ENCODE results near the gene CARD9. TPM values are rescaled to one million over a fixed set of nuclear protein-coding genes. Genes with fewer than 3 reads are reported as not detected.

Gene CARD9
- total RNA-seq, 1 experiment from 2014 or later, result 14.0 TPM

GRCh38 chr9:136361754-136362449, 11.6 kb downstream of the CARD9 start:
- no TSS peak for BruUV-seq (replicated peaks)
- no peak overlapping the region for H3K4me3 ChIP-seq
- no peaks in the 10 kb centered on the region for H3K27me3 ChIP-seq (ENCODE audit: insufficient read depth, low read depth)
- CTCF ChIA-PET, result interaction anchor here (0.5 kb wide), 1 partner anchor 265 kb away, joined by 4 read pairs; no protein-coding TSS in a partner anchor
- POLR2A ChIA-PET (ENCODE audit: unreplicated experiment), result interaction anchor here (0.6 kb wide), 1 partner anchor 616 kb away, joined by 10 read pairs; no protein-coding TSS in a partner anchor
- intact Hi-C loops (cut with micrococcal nuclease; ENCODE audit: unreplicated experiment), result no loop called here
- peaks cover 12% of the 10 kb centered on the region for H3K4me1 ChIP-seq (replicated peaks; ENCODE audit: insufficient read depth)
- no peaks in the 10 kb centered on the region for H3F3A ChIP-seq (ENCODE audit: insufficient read depth, low read depth)
- no peak for DNase-seq
- no peaks in the 10 kb centered on the region for H4K20me1 ChIP-seq (ENCODE audit: insufficient read depth)
- no peak overlapping the region for H2AFZ ChIP-seq
- H3K79me2 ChIP-seq (ENCODE audit: low read depth), result peaks cover 5% of the 10 kb centered on the region; the same call in 1 of the 2 replicates
- H3K9me2 ChIP-seq (ENCODE audit: insufficient read depth), result no peaks in the 10 kb centered on the region
- no peaks in the 10 kb centered on the region for H3K9me3 ChIP-seq (ENCODE audit: insufficient read depth, low read depth)
- TF ChIP-seq CTCF (conservative IDR thresholded peaks at IDR 0.05), result no peak
- TF ChIP-seq EZH2 (IDR thresholded peaks at IDR 0.05; ENCODE audit: low read depth), result no peak
- H3K4me2 ChIP-seq, result no peak overlapping the region
- no peak overlapping the region for H3K27ac ChIP-seq
- H3K36me3 ChIP-seq (ENCODE audit: low read depth), result no peaks in the 10 kb centered on the region

- Histone ChIP-seq H3K4me3 (no peak overlapping the region), H3K27ac (no peak overlapping the region), H3F3A (ENCODE audit: insufficient read depth, low read depth) (no peaks in the 10 kb centered on the region), H2AFZ (no peak overlapping the region), H3K4me2 (no peak overlapping the region), H3K4me1 (replicated peaks; ENCODE audit: insufficient read depth) (peaks cover 12% of the 10 kb centered on the region), H3K9me2 (ENCODE audit: insufficient read depth) (no peaks in the 10 kb centered on the region), H3K79me2 (ENCODE audit: low read depth) (peaks cover 5% of the 10 kb centered on the region; the same call in 1 of the 2 replicates), H3K27me3 (ENCODE audit: insufficient read depth, low read depth) (no peaks in the 10 kb centered on the region), H4K20me1 (ENCODE audit: insufficient read depth) (no peaks in the 10 kb centered on the region), H3K9me3 (ENCODE audit: insufficient read depth, low read depth) (no peaks in the 10 kb centered on the region), H3K36me3 (ENCODE audit: low read depth) (no peaks in the 10 kb centered on the region)
- DNase-seq, result no peak
- intact Hi-C loops (cut with micrococcal nuclease; ENCODE audit: unreplicated experiment), result no loop called here
- TF ChIP-seq CTCF (conservative IDR thresholded peaks at IDR 0.05), result no peak
- no peak for TF ChIP-seq EZH2 (IDR thresholded peaks at IDR 0.05; ENCODE audit: low read depth)
- BruUV-seq (replicated peaks), result no TSS peak
- POLR2A ChIA-PET (ENCODE audit: unreplicated experiment), result interaction anchor here (0.6 kb wide), 1 partner anchor 617 kb away, joined by 10 read pairs; no protein-coding TSS in a partner anchor
- CTCF ChIA-PET, result interaction anchor here (0.6 kb wide), 1 partner anchor 32 kb away, joined by 3 read pairs; no protein-coding TSS in a partner anchor
Observed at GRCh38 chr9:136361047-136361753, 12.3 kb downstream of the CARD9 start.

- POLR2A ChIA-PET (ENCODE audit: unreplicated experiment), result no interaction called here
- CTCF ChIA-PET, result no interaction called here
- Histone ChIP-seq H4K20me1 (ENCODE audit: insufficient read depth) (no peaks in the 10 kb centered on the region), H2AFZ (no peak overlapping the region), H3K4me2 (no peak overlapping the region), H3K36me3 (ENCODE audit: low read depth) (no peaks in the 10 kb centered on the region), H3K4me1 (replicated peaks; ENCODE audit: insufficient read depth) (peaks cover 12% of the 10 kb centered on the region), H3K27ac (no peak overlapping the region), H3F3A (ENCODE audit: insufficient read depth, low read depth) (no peaks in the 10 kb centered on the region), H3K79me2 (ENCODE audit: low read depth) (peaks cover 5% of the 10 kb centered on the region; the same call in 1 of the 2 replicates), H3K27me3 (ENCODE audit: insufficient read depth, low read depth) (no peaks in the 10 kb centered on the region), H3K9me3 (ENCODE audit: insufficient read depth, low read depth) (no peaks in the 10 kb centered on the region), H3K4me3 (no peak overlapping the region), H3K9me2 (ENCODE audit: insufficient read depth) (no peaks in the 10 kb centered on the region)
- intact Hi-C loops (cut with micrococcal nuclease; ENCODE audit: unreplicated experiment), result no loop called here
- no peak for DNase-seq
- TF ChIP-seq EZH2 (IDR thresholded peaks at IDR 0.05; ENCODE audit: low read depth) (no peak), CTCF (conservative IDR thresholded peaks at IDR 0.05) (no peak)
- BruUV-seq (replicated peaks), result no TSS peak
Observed at GRCh38 chr9:136359774-136360718, 13.4 kb downstream of the CARD9 start.

Data from PC-9 (cell line).